Hippocampal formation (tissue), 2 donors: ENCODE results near the gene CARTPT.

ENCODE experiments used
- DNase-seq, 2 donors: peaks; one replicate each; lab custom pipeline; 2025; lab: John Stamatoyannopoulos, UW

The CARTPT gene

GRCh38 chr5:71719063-71719964 is at the start of gene CARTPT:
Gene CARTPT (plus strand): TSS chr5:71719275. CDS start chr5:71719294, 19 bp downstream.
- no peak for DNase-seq

DNA sequence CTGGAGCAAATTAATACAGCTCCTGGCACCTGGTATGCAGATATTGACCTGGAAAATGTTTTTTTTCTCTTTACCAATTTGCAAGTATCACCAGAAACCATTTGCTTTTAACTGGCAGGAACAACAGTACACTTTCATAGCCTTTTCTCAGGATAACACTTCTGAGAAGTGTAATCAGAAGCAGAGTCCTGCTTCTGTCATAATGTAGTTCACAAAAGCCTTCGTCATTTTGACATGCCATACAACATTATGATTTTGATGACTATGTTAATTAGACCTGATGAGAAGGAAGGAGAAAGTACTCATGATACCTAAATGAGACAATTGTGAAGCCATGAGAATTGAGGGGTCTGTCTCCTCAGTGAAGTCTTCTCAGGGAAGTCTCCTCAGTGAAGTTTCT is 41.1 kb upstream of the CARTPT start:
- DNase-seq: no peak

- no peak for DNase-seq
Measured at GRCh38 chr5:71679714-71680113, 39.4 kb upstream of the CARTPT start.

GRCh38 chr5:71680510-71680909 is 38.6 kb upstream of the CARTPT start:
- DNase-seq: no peak

DNA sequence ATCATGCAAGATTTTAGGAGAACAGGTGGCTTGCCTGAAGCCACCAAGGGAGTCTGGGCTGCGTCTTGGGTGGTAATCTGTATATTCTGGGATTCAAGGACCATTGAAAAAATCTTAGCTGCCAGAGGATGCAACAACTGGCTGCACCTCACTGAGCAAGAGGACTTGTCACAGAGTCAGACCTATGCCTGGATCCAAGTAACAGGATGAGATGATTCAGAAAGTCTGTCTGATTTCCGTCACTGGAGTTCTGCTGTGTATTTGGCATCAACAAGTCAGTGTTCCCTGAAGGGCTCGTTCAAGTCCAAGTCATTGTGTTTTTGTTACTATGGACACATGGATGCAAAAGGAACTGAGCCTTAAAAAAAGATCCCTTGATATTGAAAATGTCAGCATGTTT is 37.8 kb upstream of the CARTPT start:
- DNase-seq: no peak

GRCh38 chr5:71684309-71684708 is 34.8 kb upstream of the CARTPT start:
- DNase-seq: no peak

- no peak for DNase-seq
Measured at GRCh38 chr5:71693828-71694427, 25.1 kb upstream of the CARTPT start.

DNA sequence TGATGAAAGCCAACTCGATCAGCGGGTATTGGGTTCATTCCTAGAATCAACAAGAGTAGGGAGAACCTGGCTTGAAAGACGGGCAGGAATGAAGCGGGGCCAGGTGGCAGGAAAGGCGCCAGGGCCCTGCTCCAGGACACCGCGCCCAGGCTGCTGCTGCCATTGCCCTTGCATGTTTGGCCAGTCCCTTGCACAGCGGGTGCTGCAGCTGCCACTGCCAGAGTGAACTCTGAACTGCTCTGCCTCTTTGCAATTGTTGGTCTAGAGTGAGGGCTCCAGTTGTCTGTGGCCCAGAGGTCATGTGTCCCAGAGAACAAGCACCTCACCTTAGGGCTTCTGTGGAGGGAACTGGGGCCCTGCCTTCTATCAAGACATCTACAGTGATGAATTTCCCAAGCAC is 24.0 kb upstream of the CARTPT start:
- DNase-seq: no peak

DNA sequence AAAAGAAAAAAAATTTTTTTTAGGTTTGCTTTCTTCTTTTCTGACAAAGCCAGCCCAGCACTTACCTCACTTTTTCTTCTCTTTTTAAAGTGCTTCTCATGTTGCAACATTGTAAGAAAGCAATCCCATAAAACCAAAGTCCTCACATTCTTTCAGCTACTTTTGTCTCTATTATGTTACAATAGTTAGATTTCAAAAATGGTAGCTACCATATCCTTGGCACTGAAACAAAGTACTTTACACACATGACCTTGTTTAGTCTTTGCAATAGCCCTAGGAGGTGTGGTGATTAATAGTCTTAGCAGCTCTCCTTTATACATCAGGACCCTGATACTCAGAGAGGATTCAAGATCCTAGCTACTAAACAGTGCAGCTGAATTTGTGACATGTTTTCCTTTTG is 23.5 kb upstream of the CARTPT start:
- DNase-seq: no peak

DNA sequence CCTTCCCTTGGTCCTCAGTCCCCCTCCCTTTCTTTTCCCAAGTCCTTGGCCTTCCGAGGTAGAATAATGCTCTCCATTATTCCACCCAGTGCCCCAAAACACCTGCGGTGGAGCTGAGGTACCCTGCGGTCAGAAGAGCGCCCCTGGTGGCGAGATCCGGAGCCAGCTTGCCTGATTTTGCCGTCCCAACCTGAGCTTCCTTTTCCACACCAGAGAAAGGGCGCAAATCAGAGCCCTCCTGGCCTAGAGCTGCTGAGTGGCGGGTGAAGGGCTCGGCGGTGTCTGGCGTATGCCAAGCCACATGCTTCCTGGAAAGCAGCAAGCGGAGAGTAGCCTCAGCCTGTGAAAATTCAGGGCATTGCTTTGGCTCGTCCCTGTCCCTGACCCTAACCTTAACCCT is 21.1 kb upstream of the CARTPT start:
- no peak for DNase-seq

DNA sequence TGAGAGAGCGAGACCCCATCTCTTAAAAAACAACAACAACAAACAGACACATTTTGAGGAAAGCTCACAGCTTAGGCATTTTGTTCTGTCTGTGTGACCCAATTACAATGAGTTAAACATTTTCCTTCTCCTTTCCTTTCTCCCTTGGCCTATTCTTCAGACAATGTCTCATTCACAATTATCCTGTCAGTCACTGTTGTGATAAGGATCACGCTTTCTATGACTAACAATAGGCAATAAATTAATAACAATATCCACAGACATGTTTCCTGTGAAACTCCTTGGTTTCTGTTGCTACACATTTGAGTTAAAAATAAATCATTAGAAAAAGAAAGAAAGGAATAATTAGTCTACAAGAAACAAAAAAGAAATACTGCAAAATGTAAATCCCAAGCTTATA is 19.8 kb upstream of the CARTPT start:
- DNase-seq: no peak

DNA sequence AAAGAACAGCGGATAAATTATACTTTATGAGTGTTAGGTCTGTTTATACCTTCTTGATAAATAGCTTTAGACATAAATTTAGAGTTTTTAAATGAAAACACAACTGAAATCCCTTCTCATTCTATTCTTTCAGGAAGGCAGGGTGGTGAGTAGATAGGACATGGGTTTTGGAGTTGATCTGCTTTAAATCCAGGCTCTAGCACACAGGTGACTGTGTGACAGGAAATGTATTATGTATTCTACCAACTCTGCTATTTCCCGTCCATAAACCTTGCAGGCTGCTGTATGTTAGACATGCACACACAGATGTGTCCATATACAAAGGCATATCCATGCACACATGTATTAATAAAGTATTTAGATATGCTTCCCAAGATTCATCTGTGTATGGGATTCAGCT is 19.3 kb upstream of the CARTPT start:
- no peak for DNase-seq

DNA sequence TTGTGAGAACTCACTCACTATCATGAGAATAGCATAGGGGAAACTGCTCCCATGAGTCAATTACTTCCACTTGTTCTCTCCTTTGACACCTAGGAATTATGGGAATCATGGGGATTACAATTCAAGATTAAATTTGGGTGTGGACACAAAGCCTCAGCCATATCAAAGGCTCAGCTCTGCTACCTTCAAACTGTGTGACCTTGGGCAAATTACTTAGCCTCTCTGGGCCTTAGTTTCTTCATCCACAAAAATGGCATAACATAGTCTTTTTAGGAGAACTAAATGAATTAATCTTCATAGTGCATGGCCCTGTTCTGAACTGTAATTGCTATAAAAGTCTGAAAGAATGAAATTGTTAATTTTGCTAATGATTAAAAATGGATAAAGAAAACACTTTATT is 18.3 kb upstream of the CARTPT start:
- no peak for DNase-seq

DNA sequence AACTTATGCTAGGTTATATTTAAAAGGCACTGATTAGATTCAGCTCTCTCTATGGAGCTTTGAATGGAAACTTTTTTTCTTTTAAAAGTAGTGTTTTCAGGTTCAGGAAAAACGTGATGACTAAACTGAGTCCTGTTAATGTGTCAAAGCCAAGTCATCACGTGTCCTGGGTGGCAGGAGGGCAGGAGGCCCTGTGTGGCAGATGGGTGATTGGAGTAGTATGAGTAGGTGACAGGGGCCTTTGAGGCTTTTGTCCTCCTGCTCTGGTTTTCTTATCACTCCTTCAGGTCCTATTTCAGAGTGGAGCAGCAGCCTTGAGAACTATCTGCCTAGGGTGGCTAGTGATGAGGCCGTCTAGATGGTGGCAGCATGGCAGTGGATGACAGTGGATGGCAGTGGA is 17.7 kb upstream of the CARTPT start:
- DNase-seq: no peak

DNA sequence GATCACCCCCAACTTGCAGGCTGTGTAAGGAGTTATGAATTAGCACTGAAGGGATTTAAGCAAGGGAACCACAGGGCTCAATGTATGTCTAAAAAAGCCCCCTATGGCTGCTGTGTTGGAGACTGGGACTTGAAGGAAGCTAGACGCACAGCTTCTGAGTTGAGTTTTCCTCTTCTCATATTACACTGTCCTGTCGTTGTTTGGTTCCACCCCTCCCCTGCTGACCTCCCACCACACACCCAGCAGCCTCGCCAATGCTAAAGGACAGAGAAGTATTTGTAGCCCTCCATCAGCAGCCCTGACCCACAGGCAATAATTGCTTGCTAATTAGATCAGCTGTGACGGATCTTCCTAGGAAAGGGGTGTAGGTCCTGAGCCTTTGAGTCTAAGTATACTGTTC is 15.1 kb upstream of the CARTPT start:
- DNase-seq: no peak

DNA sequence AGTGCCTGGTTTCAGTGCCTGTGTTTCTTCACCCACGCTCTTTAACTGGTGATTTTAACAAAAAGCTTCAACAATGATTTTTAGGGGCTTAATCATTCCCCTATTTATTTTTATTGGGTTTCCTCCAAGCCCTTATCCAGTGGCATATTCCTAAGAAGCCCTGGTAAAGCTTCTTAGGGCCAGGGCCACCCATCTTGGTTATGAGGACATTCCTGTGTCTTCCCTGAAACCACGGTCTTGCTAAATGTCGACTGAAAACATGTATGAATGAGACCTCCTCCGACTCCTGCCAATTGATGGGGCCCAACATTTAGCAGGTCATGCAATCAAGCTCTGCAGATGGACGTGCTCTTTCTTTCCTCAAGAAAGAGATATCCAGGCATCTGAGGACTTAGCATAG is 13.7 kb upstream of the CARTPT start:
- no peak for DNase-seq

DNA sequence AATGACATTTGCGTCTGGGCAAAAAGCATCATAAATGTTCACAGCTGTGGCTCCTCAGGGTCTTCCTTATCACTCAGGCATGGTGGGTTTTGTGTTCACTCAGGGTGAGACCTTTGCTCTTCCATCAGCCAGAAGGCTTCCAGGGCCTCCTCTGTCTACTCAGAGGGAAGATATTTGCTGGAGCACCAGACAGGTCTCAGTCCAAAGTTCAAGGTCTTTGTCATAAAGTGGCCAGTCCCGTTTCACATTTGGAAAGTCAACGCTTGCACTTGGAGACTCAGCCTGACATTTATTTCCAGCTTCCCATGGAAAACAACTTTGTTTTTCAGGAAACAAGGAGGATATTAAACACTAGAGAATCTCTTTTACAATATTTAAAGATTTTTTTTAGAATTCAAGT is 12.2 kb upstream of the CARTPT start:
- no peak for DNase-seq

- no peak for DNase-seq
Measured at GRCh38 chr5:71711610-71712009, 7.5 kb upstream of the CARTPT start.

- DNase-seq: no peak
Measured at GRCh38 chr5:71714911-71715310, 4.2 kb upstream of the CARTPT start.

DNA sequence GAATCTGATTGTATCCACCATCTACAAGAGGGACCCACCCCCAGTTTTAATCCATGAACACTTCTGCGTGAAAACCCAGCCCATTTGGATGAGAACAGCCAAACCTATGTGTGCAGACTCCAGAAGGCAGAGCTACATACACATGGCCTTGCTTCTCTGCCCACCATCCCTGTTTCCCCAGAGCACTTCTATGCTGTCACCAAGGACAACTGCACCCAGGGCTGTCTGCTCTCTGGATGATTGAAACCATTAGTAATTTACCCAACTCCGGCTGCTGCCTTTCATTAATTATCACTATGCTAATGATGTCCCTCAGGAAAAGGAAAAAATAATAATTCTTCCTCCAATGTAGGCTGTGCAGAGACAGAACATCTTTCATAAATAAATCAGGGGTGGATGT is 8.9 kb downstream of the CARTPT start:
- no peak for DNase-seq

GRCh38 chr5:71731015-71731414 is 11.9 kb downstream of the CARTPT start:
- no peak for DNase-seq

DNA sequence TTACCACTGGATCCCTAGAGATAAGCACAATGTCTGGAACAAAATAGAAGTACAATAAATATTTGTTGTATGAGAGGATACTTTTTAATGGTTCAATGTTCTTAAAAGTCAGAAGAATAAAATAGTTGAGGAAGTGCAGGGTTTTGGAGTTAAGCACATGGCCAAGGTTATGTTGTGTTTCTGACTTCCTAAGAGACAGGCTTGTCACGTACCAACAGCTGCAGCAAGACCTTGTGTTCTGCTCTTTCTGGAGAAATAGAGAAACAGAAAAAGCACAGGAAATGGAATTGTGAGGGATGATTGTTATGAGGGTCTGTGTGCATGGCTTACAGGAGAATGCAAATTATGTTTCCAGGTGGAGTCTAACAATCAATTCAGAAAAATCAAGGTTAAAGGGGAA is 12.9 kb downstream of the CARTPT start:
- DNase-seq: no peak

GRCh38 chr5:71734141-71734540 is 15.1 kb downstream of the CARTPT start:
- DNase-seq: no peak
